Sigmoid colon (tissue), 7 donors: ENCODE measurements around the gene MATCAP1. TPM values are rescaled to one million over a fixed set of nuclear protein-coding genes. Genes with fewer than 3 reads are reported as not detected.

Source experiments
- DNase-seq: peaks from one replicate; pipeline ENCODE4 v3.0.0-alpha.2; 2019
- H3K27ac ChIP-seq, 4 donors: fragments of 200-600 bp; sonication (generic); one replicate each; pipeline ENCODE4 v1.5.1; 2016 to 2019; ENCODE audit warnings: mild to moderate bottlenecking in 1 of 4
- H3K27me3 ChIP-seq, 3 donors: fragments of 200-600 bp; sonication (generic); one replicate each; pipeline ENCODE4 v1.5.1; 2019; ENCODE audit warnings: mild to moderate bottlenecking in 1 of 3
- H3K36me3 ChIP-seq, 4 donors: fragments of 200-600 bp; sonication (generic); one replicate each; pipeline ENCODE4 v1.5.1; 2016 to 2019
- H3K4me1 ChIP-seq, 4 donors: fragments of 200-600 bp; sonication (generic); one replicate each; pipeline ENCODE4 v1.5.1; 2017 to 2019
- H3K4me3 ChIP-seq, 4 donors: fragments of 200-600 bp; sonication (generic); one replicate each; pipeline ENCODE4 v1.5.1; 2017 to 2019; ENCODE audit warnings: mild to moderate bottlenecking in 2 of 4, moderate library complexity in 1 of 4
- H3K9me3 ChIP-seq, 4 donors: fragments of 200-600 bp in 3 of 4; sonication (generic) in 3 of 4; one replicate each; pipeline versions ENCODE4 v1.5.1 to v1.6.1; 2013 to 2019
- CTCF ChIP-seq, 4 experiments: fragments of 450-650 bp in 3 of 4; fragments of 200-600 bp in 1 of 4; IDR thresholded peaks; one replicate each; pipeline ENCODE4 v1.5.1; 2016 to 2019; ENCODE audit warnings: antibody characterized with exemption in 4 of 4, mild to moderate bottlenecking in 3 of 4, moderate library complexity in 2 of 4
- EP300 ChIP-seq, 4 donors: sonication (generic); formaldehyde crosslinking; IDR thresholded peaks; one replicate each; pipeline ENCODE4 v1.6.1; 2017; ENCODE audit warnings: antibody characterized with exemption in 4 of 4
- POLR2A ChIP-seq, 2 donors: fragments of 450-650 bp; IDR thresholded peaks; one replicate each; pipeline ENCODE4 v1.6.1; 2016; ENCODE audit warnings: antibody characterized with exemption in 2 of 2, mild to moderate bottlenecking in 2 of 2, moderate library complexity in 2 of 2
- POLR2AphosphoS5 ChIP-seq, 4 donors: sonication (generic); formaldehyde crosslinking; IDR thresholded peaks; one replicate each; pipeline ENCODE4 v1.6.1; 2017; ENCODE audit warnings: antibody characterized with exemption in 4 of 4
- WGBS, 2 donors: extraction: QIAGEN DNeasy Blood & Tissue Kit; methylation state at CpG; one replicate each; pipeline ENCODE4 v1.1.7; 2013; 5-methylcytosine and 5-hydroxymethylcytosine counted together
- intact Hi-C: fragments of 100-400 bp; cut with DNase I; formaldehyde crosslinking; loops from one replicate; pipeline ENCODE4 v1.15.1; 2023
- polyA plus RNA-seq, 3 donors: library from polyadenylated mRNA; stranded (reverse); fragments of 200-250 nt; gene quantifications; one replicate each; pipeline ENCODE4 v1.2.3, GENCODE V29; 2013
- total RNA-seq, 4 donors: library from RNA; depleted of rRNA; stranded (reverse); fragments of >200 nt; gene quantifications; one replicate each; pipeline ENCODE4 v1.1.0, GENCODE V29; 2016
- donor health status: healthy with polysubstance abuse.
- donor health status: Bipolar disorder and iron deficiency.
- donor health status: healthy.

The MATCAP1 gene
- total and polyA plus RNA-seq, 7 donors, result 3.0 to 30.3 (median 9.4) TPM

GRCh38 chr16:67180166-67180565 is 3.6 kb downstream of the MATCAP1 start:
- H3K36me3 ChIP-seq, result no peaks in the 10 kb centered on the region
- H3K27ac ChIP-seq, result no peak overlapping the region
- H3K9me3 ChIP-seq, result no peaks in the 10 kb centered on the region
- H3K4me3 ChIP-seq, result no peak overlapping the region
- peaks cover 0 to 49% (median 39%) of the 10 kb centered on the region in 4 donors for H3K4me1 ChIP-seq
- WGBS, 2 donors, result 90 to 95% methylated on average over 16 of the region's 16 CpGs
- TF ChIP-seq POLR2AphosphoS5 (IDR thresholded peaks at IDR 0.05) (no peak), POLR2A (IDR thresholded peaks at IDR 0.05) (no peak), CTCF (IDR thresholded peaks at IDR 0.05) (no peak), EP300 (IDR thresholded peaks at IDR 0.05) (no peak)
- no peaks in the 10 kb centered on the region for H3K27me3 ChIP-seq
- intact Hi-C loops, result no loop called here
- no peak for DNase-seq

- Histone ChIP-seq H3K4me3 (no peak overlapping the region), H3K27me3 (no peaks in the 10 kb centered on the region), H3K27ac (no peak overlapping the region), H3K9me3 (no peaks in the 10 kb centered on the region), H3K36me3 (no peaks in the 10 kb centered on the region), H3K4me1 (peaks cover 0 to 49% (median 39%) of the 10 kb centered on the region in 4 donors)
- no peak for DNase-seq
- intact Hi-C loops, result no loop called here
- TF ChIP-seq POLR2A (IDR thresholded peaks at IDR 0.05) (no peak), CTCF (IDR thresholded peaks at IDR 0.05) (no peak), POLR2AphosphoS5 (IDR thresholded peaks at IDR 0.05) (no peak), EP300 (IDR thresholded peaks at IDR 0.05) (no peak)
- WGBS, 2 donors, result 91 to 92% methylated on average over 13 of the region's 13 CpGs
These were observed 4.2 kb downstream of the MATCAP1 start for GRCh38 chr16:67179421-67180080.

GRCh38 chr16:67177743-67178699 is 5.7 kb downstream of the MATCAP1 start:
- no peaks in the 10 kb centered on the region for H3K27me3 ChIP-seq
- no peaks in the 10 kb centered on the region for H3K9me3 ChIP-seq
- peak overlapping the region; percentile 16 to 51 (median 40) for H3K4me3 ChIP-seq
- H3K27ac ChIP-seq, result peak overlapping the region; percentile 38 to 70 (median 53)
- TF ChIP-seq POLR2AphosphoS5 (IDR thresholded peaks at IDR 0.05) (peak in 1 of 4 donors; percentile 63), POLR2A (IDR thresholded peaks at IDR 0.05) (no peak)
- H3K36me3 ChIP-seq, result no peaks in the 10 kb centered on the region
- WGBS, 2 donors, result 2 to 4% methylated on average over 73 of the region's 73 CpGs
- intact Hi-C loops, result no loop called here
- peak; percentile 83 for DNase-seq
- peaks cover 0 to 56% (median 47%) of the 10 kb centered on the region in 4 donors for H3K4me1 ChIP-seq

DNA sequence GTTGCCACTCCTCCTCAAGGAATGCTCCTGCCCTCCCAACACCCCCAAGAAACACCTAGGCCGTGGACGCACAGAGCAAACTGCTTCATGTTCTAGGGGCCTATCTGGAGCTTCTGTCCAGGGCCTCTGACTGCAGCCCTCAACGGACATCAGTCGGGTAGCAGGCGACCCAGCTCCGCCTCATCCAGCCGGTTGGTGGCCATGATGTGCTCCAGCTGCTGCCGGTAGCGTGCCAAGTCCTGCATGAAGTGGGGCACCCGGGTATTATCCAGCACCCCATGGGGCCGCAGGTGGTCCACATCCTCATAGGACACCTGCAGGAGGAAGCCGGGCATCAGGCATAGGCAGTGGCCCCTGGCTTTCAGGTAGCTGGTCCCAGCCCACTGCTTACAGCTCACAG is 7.1 kb downstream of the MATCAP1 start:
- DNase-seq, result no peak
- no peaks in the 10 kb centered on the region for H3K27me3 ChIP-seq
- H3K27ac ChIP-seq, result no peak overlapping the region
- TF ChIP-seq CTCF (IDR thresholded peaks at IDR 0.05) (no peak), EP300 (IDR thresholded peaks at IDR 0.05) (no peak), POLR2AphosphoS5 (IDR thresholded peaks at IDR 0.05) (no peak), POLR2A (IDR thresholded peaks at IDR 0.05) (no peak)
- H3K36me3 ChIP-seq, result no peaks in the 10 kb centered on the region
- no peaks in the 10 kb centered on the region for H3K9me3 ChIP-seq
- H3K4me1 ChIP-seq, result peaks cover 0 to 52% (median 42%) of the 10 kb centered on the region in 4 donors
- intact Hi-C loops, result no loop called here
- 89 to 92% methylated on average over 12 of the region's 12 CpGs for WGBS, 2 donors
- no peak overlapping the region for H3K4me3 ChIP-seq

GRCh38 chr16:67174706-67175231 is 9.0 kb downstream of the MATCAP1 start:
- WGBS, 2 donors, result 41 to 59% methylated on average over 31 of the region's 31 CpGs
- Histone ChIP-seq H3K4me1 (peaks cover 0 to 60% (median 54%) of the 10 kb centered on the region in 4 donors), H3K36me3 (no peaks in the 10 kb centered on the region), H3K27ac (peak overlapping the region; percentile 89 to 95 (median 90)), H3K4me3 (peak overlapping the region; percentile 22 to 52 (median 46)), H3K9me3 (no peaks in the 10 kb centered on the region), H3K27me3 (no peaks in the 10 kb centered on the region)
- DNase-seq, result no peak
- intact Hi-C loops, result no loop called here
- TF ChIP-seq POLR2AphosphoS5 (IDR thresholded peaks at IDR 0.05) (no peak), CTCF (IDR thresholded peaks at IDR 0.05) (no peak), EP300 (IDR thresholded peaks at IDR 0.05) (no peak), POLR2A (IDR thresholded peaks at IDR 0.05) (no peak)
